ENCODE data around the gene LRP3.

The LRP3 gene

DNA sequence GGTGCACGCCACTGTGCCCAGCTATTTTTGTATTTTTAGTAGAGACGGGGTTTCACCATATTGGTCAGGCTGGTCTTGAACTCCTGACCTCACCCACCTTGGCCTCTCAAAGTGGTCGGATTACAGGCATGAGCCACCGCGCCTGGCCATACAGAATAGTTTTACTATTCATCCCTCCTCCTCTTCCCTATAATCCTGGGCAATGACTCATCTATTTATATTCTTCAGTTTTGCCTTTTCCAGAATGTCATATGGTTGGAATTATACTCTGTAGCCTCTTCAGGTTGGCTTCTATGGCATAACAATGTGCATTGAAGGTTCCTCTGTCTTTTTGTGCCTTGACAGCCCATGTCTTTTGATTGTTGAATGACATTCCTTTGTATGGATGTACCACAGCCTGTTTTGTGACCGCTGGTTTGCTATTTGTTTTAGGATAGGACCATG lies 22.2 kb upstream of the LRP3 start:
- no peaks in the 10 kb centered on the region for H4K20me1 ChIP-seq (ENCODE audit: insufficient read depth)
- peaks cover 5% of the 10 kb centered on the region for H3K4me1 ChIP-seq (ENCODE audit: low read depth, poor library complexity, severe bottlenecking)
- H3K79me2 ChIP-seq (ENCODE audit: insufficient read depth, low read depth): no peaks in the 10 kb centered on the region
- TF ChIP-seq, protein P1, sequence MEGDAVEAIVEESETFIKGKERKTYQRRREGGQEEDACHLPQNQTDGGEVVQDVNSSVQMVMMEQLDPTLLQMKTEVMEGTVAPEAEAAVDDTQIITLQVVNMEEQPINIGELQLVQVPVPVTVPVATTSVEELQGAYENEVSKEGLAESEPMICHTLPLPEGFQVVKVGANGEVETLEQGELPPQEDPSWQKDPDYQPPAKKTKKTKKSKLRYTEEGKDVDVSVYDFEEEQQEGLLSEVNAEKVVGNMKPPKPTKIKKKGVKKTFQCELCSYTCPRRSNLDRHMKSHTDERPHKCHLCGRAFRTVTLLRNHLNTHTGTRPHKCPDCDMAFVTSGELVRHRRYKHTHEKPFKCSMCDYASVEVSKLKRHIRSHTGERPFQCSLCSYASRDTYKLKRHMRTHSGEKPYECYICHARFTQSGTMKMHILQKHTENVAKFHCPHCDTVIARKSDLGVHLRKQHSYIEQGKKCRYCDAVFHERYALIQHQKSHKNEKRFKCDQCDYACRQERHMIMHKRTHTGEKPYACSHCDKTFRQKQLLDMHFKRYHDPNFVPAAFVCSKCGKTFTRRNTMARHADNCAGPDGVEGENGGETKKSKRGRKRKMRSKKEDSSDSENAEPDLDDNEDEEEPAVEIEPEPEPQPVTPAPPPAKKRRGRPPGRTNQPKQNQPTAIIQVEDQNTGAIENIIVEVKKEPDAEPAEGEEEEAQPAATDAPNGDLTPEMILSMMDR (conservative IDR thresholded peaks at IDR 0.05; ENCODE audit: low read depth, low read length): no peak
- no peaks in the 10 kb centered on the region for H3K36me3 ChIP-seq (ENCODE audit: insufficient read depth)
- no peak overlapping the region for H3K27ac ChIP-seq
- H3K4me2 ChIP-seq: no peak overlapping the region
- no peak overlapping the region for H2AFZ ChIP-seq (ENCODE audit: low read depth)
- no peaks in the 10 kb centered on the region for H3K27me3 ChIP-seq (ENCODE audit: insufficient read depth, low read depth)
- no peak overlapping the region for H3K4me3 ChIP-seq (IDR thresholded peaks at IDR 0.05; ENCODE audit: insufficient read depth, low read depth, low read length)
- no peak overlapping the region for H3K9ac ChIP-seq

DNA sequence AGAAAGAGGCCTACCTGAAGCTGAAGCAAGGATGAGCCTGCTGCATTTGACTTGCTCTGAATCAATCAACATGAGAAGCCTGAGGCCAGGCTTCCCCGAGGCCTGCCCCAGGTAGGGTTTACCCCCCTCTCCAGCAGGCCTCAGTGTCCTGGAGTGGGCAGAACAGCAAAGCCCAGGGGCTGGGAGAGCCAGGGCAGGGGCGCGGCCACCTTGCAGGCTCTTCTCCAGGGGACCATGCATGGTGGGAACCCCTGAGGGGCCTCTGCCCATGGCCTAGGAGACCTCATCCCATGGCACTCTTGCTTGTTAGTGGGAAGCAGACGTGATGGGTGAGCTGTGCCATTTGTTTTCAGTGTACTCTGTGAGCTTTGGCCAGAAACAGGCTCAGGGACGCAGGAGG lies 19.9 kb upstream of the LRP3 start:
- Histone ChIP-seq H3K9ac (no peak overlapping the region), H3K36me3 (ENCODE audit: insufficient read depth) (no peaks in the 10 kb centered on the region)

DNA sequence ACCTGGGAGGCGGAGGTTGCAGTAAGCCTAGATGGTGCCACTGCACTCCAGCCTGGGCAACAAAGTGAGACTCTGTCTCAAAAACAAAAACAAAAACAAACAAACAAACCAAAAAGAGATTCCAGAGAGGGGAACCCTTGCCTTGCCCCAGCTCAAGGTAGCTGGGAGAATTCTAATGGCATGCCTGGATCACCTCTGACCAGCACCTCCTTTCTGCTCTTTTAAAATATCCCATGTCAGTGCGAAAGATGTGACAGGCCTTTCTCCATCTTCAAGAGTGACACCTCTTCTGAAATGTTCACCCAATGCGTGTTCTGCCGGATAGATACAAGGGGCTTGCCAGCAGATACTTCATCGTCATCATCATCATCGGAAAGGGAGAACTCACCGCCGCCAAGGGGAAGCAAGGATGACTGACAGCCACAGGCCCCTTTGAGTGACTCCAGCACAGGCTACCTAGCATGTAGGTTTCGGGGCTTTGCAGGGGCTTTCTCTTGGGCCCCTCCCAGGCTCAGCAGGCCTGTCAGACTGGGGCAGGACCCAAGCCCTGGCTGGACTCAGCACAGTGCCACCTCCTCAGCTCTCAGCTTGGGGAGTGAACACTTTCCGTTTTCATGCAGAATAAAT lies 18.9 kb upstream of the LRP3 start:
- peak overlapping the region; percentile 85; the same call in 1 of the 2 replicates for H3K9ac ChIP-seq
- TF ChIP-seq, protein P1 (conservative IDR thresholded peaks at IDR 0.05; ENCODE audit: low read depth, low read length): no peak
- peak overlapping the region; percentile 71 for H3K4me3 ChIP-seq (IDR thresholded peaks at IDR 0.05; ENCODE audit: insufficient read depth, low read depth, low read length)

More for the DNA sequence above, 19.9 kb upstream of the LRP3 start:
- Histone ChIP-seq H4K20me1 (ENCODE audit: insufficient read depth) (no peaks in the 10 kb centered on the region), H3K27me3 (ENCODE audit: insufficient read depth, low read depth) (no peaks in the 10 kb centered on the region), H3K27ac (no peak overlapping the region), H3K79me2 (ENCODE audit: insufficient read depth, low read depth) (no peaks in the 10 kb centered on the region), H3K4me3 (IDR thresholded peaks at IDR 0.05; ENCODE audit: insufficient read depth, low read depth, low read length) (no peak overlapping the region), H3K4me1 (ENCODE audit: low read depth, poor library complexity, severe bottlenecking) (peaks cover 12% of the 10 kb centered on the region), H3K4me2 (no peak overlapping the region), H2AFZ (ENCODE audit: low read depth) (no peak overlapping the region)
- TF ChIP-seq, protein P1 (conservative IDR thresholded peaks at IDR 0.05; ENCODE audit: low read depth, low read length): no peak

DNA sequence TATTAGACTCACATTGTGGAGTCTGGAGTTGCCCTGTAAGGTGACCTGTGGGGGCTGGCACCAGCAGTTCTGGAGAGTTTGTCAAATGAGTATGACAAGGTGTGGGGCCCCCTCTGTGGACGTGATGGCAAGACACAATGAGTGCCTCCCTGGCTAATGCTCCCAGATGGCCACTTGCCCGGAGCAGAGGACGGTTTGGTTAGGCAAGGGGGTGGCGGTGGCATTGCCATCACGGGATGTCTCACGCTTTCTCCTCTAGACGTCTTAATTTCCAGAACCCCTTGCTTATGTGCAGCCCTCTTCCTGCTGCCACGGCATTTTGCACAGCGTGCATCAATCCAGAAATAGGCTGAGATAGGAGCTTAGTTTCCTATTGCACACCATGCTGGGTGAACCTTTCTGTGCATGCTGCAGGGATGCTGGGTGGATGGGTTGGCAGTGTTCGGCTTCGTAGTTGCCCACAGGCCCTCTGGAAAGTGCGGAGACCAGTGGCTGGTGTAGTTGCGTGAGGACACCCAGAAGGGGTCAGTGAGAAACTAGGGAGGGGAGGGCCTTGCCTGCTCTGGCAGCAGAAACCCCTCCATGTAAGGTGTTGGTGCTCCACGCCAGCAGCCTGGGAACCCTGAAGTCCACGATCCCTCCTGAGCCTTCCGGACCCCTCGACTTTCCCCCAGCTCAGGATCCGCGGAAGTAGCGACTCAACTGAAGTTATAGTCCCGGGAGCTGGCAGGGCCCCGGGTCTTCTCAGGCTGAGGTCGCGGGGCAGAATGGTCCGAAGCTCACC lies 18.1 kb upstream of the LRP3 start:
- Histone ChIP-seq H3K27me3 (ENCODE audit: insufficient read depth, low read depth) (no peaks in the 10 kb centered on the region), H4K20me1 (ENCODE audit: insufficient read depth) (no peaks in the 10 kb centered on the region), H3K79me2 (ENCODE audit: insufficient read depth, low read depth) (no peaks in the 10 kb centered on the region), H3K27ac (peak overlapping the region; percentile 53), H3K9ac (peak overlapping the region; percentile 85), H3K4me3 (IDR thresholded peaks at IDR 0.05; ENCODE audit: insufficient read depth, low read depth, low read length) (peak overlapping the region; percentile 71), H2AFZ (ENCODE audit: low read depth) (peak overlapping the region; percentile 82), H3K36me3 (ENCODE audit: insufficient read depth) (no peaks in the 10 kb centered on the region), H3K4me2 (peak overlapping the region; percentile 90), H3K4me1 (ENCODE audit: low read depth, poor library complexity, severe bottlenecking) (peaks cover 12% of the 10 kb centered on the region)
- TF ChIP-seq, protein P1 (conservative IDR thresholded peaks at IDR 0.05; ENCODE audit: low read depth, low read length): no peak

More for the DNA sequence above, 18.9 kb upstream of the LRP3 start:
- Histone ChIP-seq H2AFZ (ENCODE audit: low read depth) (no peak overlapping the region), H3K4me2 (peak overlapping the region; percentile 90), H4K20me1 (ENCODE audit: insufficient read depth) (no peaks in the 10 kb centered on the region), H3K27me3 (ENCODE audit: insufficient read depth, low read depth) (no peaks in the 10 kb centered on the region), H3K36me3 (ENCODE audit: insufficient read depth) (no peaks in the 10 kb centered on the region), H3K27ac (no peak overlapping the region), H3K79me2 (ENCODE audit: insufficient read depth, low read depth) (no peaks in the 10 kb centered on the region), H3K4me1 (ENCODE audit: low read depth, poor library complexity, severe bottlenecking) (peaks cover 12% of the 10 kb centered on the region)
